SK-N-SH (cell line): Measurements from ENCODE around the gene C22orf31. TPM values are rescaled to one million over a fixed set of nuclear protein-coding genes. Genes with fewer than 3 reads are reported as not detected.

Source experiments
- CTCF ChIA-PET: fragments of 300-600, 350-600 bp; formaldehyde crosslinking; extraction: SDS; loops from one replicate; lab custom pipeline; 2021; lab: Yijun Ruan, JAX
- POLR2A ChIA-PET: fragments of 350-600 bp; sonication (Branson Sonifier 250); formaldehyde crosslinking; extraction: SDS; loops from one replicate; lab custom pipeline; 2020; ENCODE audit warnings: antibody characterized with exemption, inconsistent platforms; lab: Yijun Ruan, JAX
- DNase-seq: peaks from one replicate; pipeline ENCODE4 v3.0.0; 2012
- H2AFZ ChIP-seq: fragments of 200-600 bp; sonication (generic); 2 replicates; pipeline ENCODE4 v1.8.1; 2016; ENCODE audit warnings: antibody characterized with exemption, mild to moderate bottlenecking, low read depth
- H3F3A ChIP-seq: fragments of 200-600 bp; sonication (generic); replicated peaks from 2 replicates; pipeline ENCODE3; 2016; ENCODE audit warnings: antibody characterized with exemption, mild to moderate bottlenecking; ENCODE audit not compliant: insufficient read depth
- H3K27ac ChIP-seq, 2 experiments: fragments of 200-500 bp in 1 of 2; fragments of 200-600 bp in 1 of 2; sonication (Bioruptor generic) in 1 of 2; sonication (generic), shearing (Covaris generic) in 1 of 2; 2 replicates each; pipeline versions ENCODE4 v1.5.1 to v1.6.1; 2014 to 2016; ENCODE audit warnings: low read depth in 2 of 2, inconsistent platforms in 1 of 2, low read length in 1 of 2, mild to moderate bottlenecking in 1 of 2, mixed read lengths in 1 of 2
- H3K27me3 ChIP-seq: fragments of 200-600 bp; sonication (generic), shearing (Covaris generic); 2 replicates; pipeline ENCODE4 v1.6.1; 2016; ENCODE audit warnings: mixed run types; ENCODE audit not compliant: insufficient read depth
- H3K36me3 ChIP-seq, 2 experiments: fragments of 200-500 bp in 1 of 2; fragments of 200-600 bp in 1 of 2; sonication (Bioruptor generic) in 1 of 2; sonication (generic) in 1 of 2; replicated peaks in 1 of 2; 2 replicates each; pipeline versions ENCODE3 to v1.5.1; 2014 to 2016; ENCODE audit warnings: low read length in 1 of 2, mild to moderate bottlenecking in 1 of 2; ENCODE audit not compliant: insufficient read depth in 2 of 2, control insufficient read depth in 1 of 2
- H3K4me1 ChIP-seq, 2 experiments: fragments of 200-500 bp in 1 of 2; fragments of 200-600 bp in 1 of 2; sonication (Bioruptor generic) in 1 of 2; sonication (generic), shearing (Covaris generic) in 1 of 2; 2 replicates each; pipeline versions ENCODE4 v1.5.1 to v1.6.1; 2014 to 2016; ENCODE audit warnings: low read depth in 1 of 2, low read length in 1 of 2, mixed run types in 1 of 2; ENCODE audit not compliant: insufficient read depth in 2 of 2, control insufficient read depth in 1 of 2
- H3K4me2 ChIP-seq: fragments of 200-600 bp; sonication (generic), shearing (Covaris generic); 2 replicates; pipeline ENCODE4 v1.6.1; 2017; ENCODE audit warnings: mixed run types
- H3K4me3 ChIP-seq, 2 experiments: fragments of 200-500 bp in 1 of 2; fragments of 200-600 bp in 1 of 2; sonication (Bioruptor generic) in 1 of 2; sonication (generic), shearing (Covaris generic) in 1 of 2; 2 replicates each; pipeline versions ENCODE4 v1.5.1 to v1.8.1; 2014 to 2016; ENCODE audit warnings: low read depth in 2 of 2, inconsistent platforms in 1 of 2, low read length in 1 of 2, mild to moderate bottlenecking in 1 of 2, mixed read lengths in 1 of 2, moderate library complexity in 1 of 2
- H3K79me2 ChIP-seq: fragments of 200-600 bp; sonication (generic); 2 replicates; pipeline ENCODE4 v1.8.1; 2017; ENCODE audit warnings: mild to moderate bottlenecking; ENCODE audit not compliant: insufficient read depth
- H3K9ac ChIP-seq: fragments of 200-600 bp; sonication (generic); 2 replicates; pipeline ENCODE4 v1.6.1; 2017; ENCODE audit warnings: mixed run types
- H3K9me2 ChIP-seq: fragments of 200-600 bp; sonication (generic); 2 replicates; pipeline ENCODE4 v1.6.1; 2017; ENCODE audit warnings: mixed run types
- H3K9me3 ChIP-seq: fragments of 200-600 bp; sonication (generic); 2 replicates; pipeline ENCODE4 v1.6.1; 2017; ENCODE audit warnings: mixed run types, mild to moderate bottlenecking, moderate library complexity
- H4K20me1 ChIP-seq: fragments of 200-600 bp; sonication (generic); 2 replicates; pipeline ENCODE4 v1.6.1; 2017; ENCODE audit warnings: mild to moderate bottlenecking, mixed run types; ENCODE audit not compliant: insufficient read depth
- CTCF ChIP-seq: fragments of 200-600 bp; sonication (generic); IDR thresholded peaks from 2 replicates; pipeline ENCODE4 v1.6.1; 2017; ENCODE audit warnings: antibody characterized with exemption, mild to moderate bottlenecking, moderate library complexity
- ELF1 ChIP-seq: IDR thresholded peaks from 2 replicates; pipeline ENCODE4 v1.4.0; 2012
- EP300 ChIP-seq, 2 experiments: IDR thresholded peaks; 2 replicates each; pipeline versions ENCODE4 v1.4.0 to v1.6.1; 2012; ENCODE audit warnings: borderline replicate concordance in 1 of 2, low read depth in 1 of 2, low read length in 1 of 2
- EZH2phosphoT487 ChIP-seq: fragments of 200-600 bp; sonication (generic); IDR thresholded peaks from 2 replicates; pipeline ENCODE4 v1.6.1; 2017; ENCODE audit warnings: low read depth, mixed run types, mild to moderate bottlenecking, antibody characterized with exemption, moderate library complexity, borderline replicate concordance
- FOSL2 ChIP-seq: IDR thresholded peaks from 2 replicates; pipeline ENCODE4 v1.4.0; 2012; ENCODE audit warnings: low read depth, mild to moderate bottlenecking, moderate library complexity, borderline replicate concordance
- GABPA ChIP-seq: IDR thresholded peaks from 2 replicates; pipeline ENCODE4 v1.4.0; 2012; ENCODE audit warnings: low read depth, mild to moderate bottlenecking
- JUND ChIP-seq: IDR thresholded peaks from 2 replicates; pipeline ENCODE4 v1.4.0; 2012
- NFIC ChIP-seq: IDR thresholded peaks from 2 replicates; pipeline ENCODE4 v1.4.0; 2012; ENCODE audit warnings: borderline replicate concordance
- NRF1 ChIP-seq: IDR thresholded peaks from 2 replicates; pipeline ENCODE4 v1.6.1; 2012; ENCODE audit warnings: low read depth, mild to moderate bottlenecking, low read length
- RAD21 ChIP-seq: IDR thresholded peaks from 2 replicates; pipeline ENCODE4 v1.6.1; 2012; ENCODE audit warnings: mild to moderate bottlenecking, low read length
- RFX5 ChIP-seq: IDR thresholded peaks from 2 replicates; pipeline ENCODE4 v1.6.1; 2012; ENCODE audit warnings: mild to moderate bottlenecking, improper control_type of control experiment, low read length
- SMC3 ChIP-seq: IDR thresholded peaks from 2 replicates; pipeline ENCODE4 v1.6.1; 2012; ENCODE audit warnings: low read depth, low read length, improper control_type of control experiment
- TCF12 ChIP-seq: IDR thresholded peaks from 2 replicates; pipeline ENCODE4 v1.4.0; 2012
- YY1 ChIP-seq: IDR thresholded peaks from 2 replicates; pipeline ENCODE4 v1.4.0; 2012; ENCODE audit warnings: low read depth, mild to moderate bottlenecking
- WGBS: methylation state at CpG from one replicate; pipeline ENCODE4 v1.1.6; 2017; ENCODE audit warnings: low lambda C conversion rate; 5-methylcytosine and 5-hydroxymethylcytosine counted together
- polyA plus RNA-seq, 3 experiments: library from polyadenylated mRNA; depleted of rRNA; stranded (reverse); fragments of >200 nt; gene quantifications; 2 replicates each; pipeline ENCODE4 v1.2.3, GENCODE V29; 2012
- TF ChIP-seq, protein P1 (sequence below): IDR thresholded peaks from 2 replicates; pipeline ENCODE4 v1.4.0; 2012; ENCODE audit warnings: low read depth

The C22orf31 gene
- polyA plus RNA-seq, 1 of the 3 experiments (the other 2 are of a cell fraction): not detected

GRCh38 chr22:29014773-29015172 is 46.9 kb downstream of the C22orf31 start:
- Histone ChIP-seq H3K27ac (no peak overlapping the region), H3K27me3 (no peaks in the 10 kb centered on the region), H4K20me1 (no peaks in the 10 kb centered on the region), H3K36me3 (peaks cover 0 to 6% of the 10 kb centered on the region in 2 experiments), H3K9ac (no peak overlapping the region), H3K4me3 (no peak overlapping the region), H2AFZ (no peak overlapping the region), H3F3A (no peaks in the 10 kb centered on the region), H3K9me3 (no peaks in the 10 kb centered on the region), H3K4me2 (no peak overlapping the region), H3K79me2 (0 out of 2 replicates have a peak, but pooled peaks cover 8% of the 10 kb centered on the region), H3K9me2 (no peaks in the 10 kb centered on the region), H3K4me1 (peaks cover 0 to 10% of the 10 kb centered on the region in 2 experiments; a peak in 1 of 4 replicates)
- WGBS: 98% methylated on average over 4 of the region's 4 CpGs
- DNase-seq: no peak
- TF ChIP-seq NRF1 (no peak), RAD21 (no peak), SMC3 (no peak), FOSL2 (no peak), TCF12 (no peak), YY1 (no peak), GABPA (no peak)
- TF ChIP-seq, protein P1, sequence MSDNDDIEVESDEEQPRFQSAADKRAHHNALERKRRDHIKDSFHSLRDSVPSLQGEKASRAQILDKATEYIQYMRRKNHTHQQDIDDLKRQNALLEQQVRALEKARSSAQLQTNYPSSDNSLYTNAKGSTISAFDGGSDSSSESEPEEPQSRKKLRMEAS: no peak
- CTCF ChIA-PET: interaction anchor here (1.0 kb wide), 1 partner anchor 10 kb away, joined by 5 read pairs; no protein-coding TSS in a partner anchor
- POLR2A ChIA-PET: interaction anchor here (1.2 kb wide), 1 partner anchor 16 kb away, joined by 3 read pairs; no protein-coding TSS in a partner anchor

- Histone ChIP-seq H2AFZ (no peak overlapping the region), H3K36me3 (peaks cover 0 to 6% of the 10 kb centered on the region in 2 experiments), H3K27me3 (no peaks in the 10 kb centered on the region), H3K4me2 (no peak overlapping the region), H3K9me3 (no peaks in the 10 kb centered on the region), H3K9ac (no peak overlapping the region), H3K9me2 (no peaks in the 10 kb centered on the region), H3K4me3 (no peak overlapping the region), H4K20me1 (0 out of 2 replicates have a peak, but pooled peaks cover 1% of the 10 kb centered on the region), H3F3A (no peaks in the 10 kb centered on the region), H3K4me1 (peaks cover 0 to 10% of the 10 kb centered on the region in 2 experiments; a peak in 1 of 4 replicates), H3K79me2 (peaks cover 12% of the 10 kb centered on the region; the same call in 1 of the 2 replicates), H3K27ac (no peak overlapping the region)
- no peak for TF ChIP-seq EZH2phosphoT487
- TF ChIP-seq NRF1: no peak
- no peak for TF ChIP-seq RFX5
- no peak for TF ChIP-seq CTCF
- TF ChIP-seq GABPA: no peak
- no peak for TF ChIP-seq ELF1
- no peak for TF ChIP-seq EP300 (IDR thresholded peaks at IDR 0.05; ENCODE audit: borderline replicate concordance in 1 of 2, low read depth in 1 of 2, low read length in 1 of 2)
- no peak for TF ChIP-seq JUND
- TF ChIP-seq NFIC: no peak
- TF ChIP-seq TCF12: no peak
- DNase-seq: no peak
- 93% methylated on average over 4 of the region's 4 CpGs for WGBS
- POLR2A ChIA-PET: interaction anchor here (0.6 to 1.2 kb wide), 2 partner anchors 17 to 214 kb away, joined by 3 read pairs; partner anchors contain the start of gene XBP1
- CTCF ChIA-PET: interaction anchor here (1.0 kb wide), 1 partner anchor 10 kb away, joined by 5 read pairs; no protein-coding TSS in a partner anchor
Measured at GRCh38 chr22:29014293-29014692, 47.3 kb downstream of the C22orf31 start.
